ENCODE results near the gene MYCL. TPM values are rescaled to one million over a fixed set of nuclear protein-coding genes. Genes with fewer than 3 reads are reported as not detected.

MYCL gene
- total RNA-seq, 3 donors from 2014 or later = 4.2 to 17.2 (median 9.4) TPM

DNA sequence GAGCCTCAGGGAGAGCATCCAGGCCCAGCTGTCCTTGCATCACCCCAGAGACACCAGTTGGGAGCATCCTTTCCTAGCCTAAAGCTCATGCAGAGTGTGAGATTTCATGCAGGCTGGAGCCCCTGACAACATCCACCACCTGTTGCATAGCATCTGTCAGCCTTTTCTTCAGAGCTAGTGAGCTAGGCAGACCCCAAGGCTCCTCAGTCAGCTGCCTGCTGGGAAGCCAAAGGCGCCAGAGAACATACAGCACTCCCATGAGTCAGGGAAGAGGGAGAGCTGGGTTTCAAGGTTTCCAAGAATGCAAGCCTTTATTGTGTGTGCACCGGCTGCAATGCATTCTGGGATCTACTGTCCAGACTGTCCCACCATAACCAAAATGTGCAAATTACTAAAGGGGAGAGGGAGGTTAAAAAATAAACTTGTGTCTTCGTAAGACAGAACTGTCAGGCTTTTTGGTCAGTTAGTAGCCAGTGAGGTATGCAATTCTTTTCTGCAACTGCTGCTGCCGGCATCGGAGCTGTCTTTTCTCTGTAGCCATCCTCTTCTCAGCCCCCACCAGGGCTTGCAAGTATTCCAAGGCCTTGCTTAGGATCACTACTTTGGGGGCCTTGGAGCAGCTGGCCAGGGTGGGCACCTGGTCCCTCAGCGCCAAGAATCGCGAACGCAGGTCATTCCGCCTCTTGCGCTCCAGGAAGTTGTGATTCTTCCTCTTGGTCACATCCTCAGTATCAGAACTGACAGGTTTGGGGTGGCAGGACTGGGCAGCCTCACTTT lies 4.6 kb downstream of the MYCL start:
- H3K9me3 ChIP-seq = no peaks in the 10 kb centered on the region
- no peaks in the 10 kb centered on the region for H3K36me3 ChIP-seq (ENCODE audit: low read depth)
- intact Hi-C loops (cut with DNase I, micrococcal nuclease) = no loop called here
- peaks cover 18% of the 10 kb centered on the region for H3K4me1 ChIP-seq (ENCODE audit: low read depth)
- DNase-seq (no peak), ATAC-seq (no peak)
- TF ChIP-seq, protein P1, sequence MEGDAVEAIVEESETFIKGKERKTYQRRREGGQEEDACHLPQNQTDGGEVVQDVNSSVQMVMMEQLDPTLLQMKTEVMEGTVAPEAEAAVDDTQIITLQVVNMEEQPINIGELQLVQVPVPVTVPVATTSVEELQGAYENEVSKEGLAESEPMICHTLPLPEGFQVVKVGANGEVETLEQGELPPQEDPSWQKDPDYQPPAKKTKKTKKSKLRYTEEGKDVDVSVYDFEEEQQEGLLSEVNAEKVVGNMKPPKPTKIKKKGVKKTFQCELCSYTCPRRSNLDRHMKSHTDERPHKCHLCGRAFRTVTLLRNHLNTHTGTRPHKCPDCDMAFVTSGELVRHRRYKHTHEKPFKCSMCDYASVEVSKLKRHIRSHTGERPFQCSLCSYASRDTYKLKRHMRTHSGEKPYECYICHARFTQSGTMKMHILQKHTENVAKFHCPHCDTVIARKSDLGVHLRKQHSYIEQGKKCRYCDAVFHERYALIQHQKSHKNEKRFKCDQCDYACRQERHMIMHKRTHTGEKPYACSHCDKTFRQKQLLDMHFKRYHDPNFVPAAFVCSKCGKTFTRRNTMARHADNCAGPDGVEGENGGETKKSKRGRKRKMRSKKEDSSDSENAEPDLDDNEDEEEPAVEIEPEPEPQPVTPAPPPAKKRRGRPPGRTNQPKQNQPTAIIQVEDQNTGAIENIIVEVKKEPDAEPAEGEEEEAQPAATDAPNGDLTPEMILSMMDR (IDR thresholded peaks at IDR 0.05) = no peak
- no peak overlapping the region for H3K4me3 ChIP-seq

DNA sequence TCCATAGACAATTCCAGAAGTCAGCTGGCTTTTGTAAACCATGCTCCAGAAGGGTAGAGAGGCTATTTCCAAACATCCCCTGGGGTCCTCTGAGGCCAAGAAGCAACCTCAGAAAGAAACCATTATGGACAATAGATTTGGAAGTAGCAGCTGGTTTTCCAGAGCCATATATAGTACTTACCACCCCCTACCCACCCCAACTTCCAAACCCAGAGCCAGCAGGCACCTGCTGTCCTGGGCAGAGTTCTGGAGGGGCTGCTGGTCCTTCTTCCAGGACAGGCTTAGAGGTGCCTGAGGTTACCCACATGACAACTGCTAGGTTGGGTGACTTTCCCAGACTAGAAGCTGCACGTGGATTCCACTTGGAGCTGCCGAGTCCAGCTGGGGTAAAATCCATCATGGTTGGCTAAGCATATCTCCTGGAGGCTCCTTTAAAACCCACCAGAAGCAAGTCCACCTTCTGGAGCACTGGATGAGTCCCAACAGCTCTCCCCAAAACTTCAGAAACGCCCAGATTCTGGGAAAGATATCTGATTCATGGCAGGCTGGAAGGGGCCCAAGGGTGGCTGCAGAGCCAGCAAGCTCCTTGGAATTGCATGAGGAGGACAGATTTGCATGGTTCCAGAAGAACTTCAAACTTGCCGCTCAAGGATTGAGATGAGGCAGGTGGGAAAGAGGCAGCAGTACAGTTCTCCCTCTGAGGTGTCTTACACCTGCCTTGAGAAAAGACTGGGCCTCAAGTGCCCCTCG lies 5.8 kb downstream of the MYCL start:
- TF ChIP-seq, protein P1 (IDR thresholded peaks at IDR 0.05) = no peak
- intact Hi-C loops (cut with DNase I, micrococcal nuclease) = no loop called here
- DNase-seq (no peak), ATAC-seq (no peak)
- H3K9me3 ChIP-seq = no peaks in the 10 kb centered on the region
- H3K4me3 ChIP-seq = no peak overlapping the region
- no peaks in the 10 kb centered on the region for H3K36me3 ChIP-seq (ENCODE audit: low read depth)
- H3K4me1 ChIP-seq (ENCODE audit: low read depth) = peaks cover 11% of the 10 kb centered on the region

DNA sequence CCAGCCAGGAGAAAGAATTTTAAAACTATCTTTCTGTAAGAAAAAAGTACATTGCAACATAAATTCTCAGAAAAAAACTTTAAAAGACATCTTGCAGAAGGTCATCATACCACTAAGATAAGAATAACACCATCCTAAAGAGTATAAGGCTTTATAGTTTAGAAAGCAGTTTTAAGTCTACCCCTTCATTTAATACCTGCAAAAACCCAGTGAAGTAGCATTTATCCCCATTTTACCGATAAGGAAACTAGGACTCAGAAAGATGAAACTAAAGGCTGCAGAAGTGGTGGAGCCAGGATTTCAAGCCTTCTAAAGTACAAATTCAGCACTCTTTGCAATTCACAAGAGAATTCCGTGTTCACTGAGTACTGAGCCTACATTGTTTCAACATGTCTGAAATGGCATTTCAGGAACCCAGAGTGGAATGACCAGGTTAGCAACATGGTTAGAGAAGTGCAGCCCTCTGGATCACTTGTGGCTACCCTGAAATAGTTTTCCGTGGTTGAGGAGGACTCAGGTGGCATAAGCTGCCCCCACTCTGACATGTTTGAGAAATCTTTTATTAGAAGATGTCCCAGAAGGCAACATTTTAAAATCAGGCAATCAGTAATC lies 6.7 kb downstream of the MYCL start:
- H3K4me1 ChIP-seq (ENCODE audit: low read depth) = peaks cover 6% of the 10 kb centered on the region

DNA sequence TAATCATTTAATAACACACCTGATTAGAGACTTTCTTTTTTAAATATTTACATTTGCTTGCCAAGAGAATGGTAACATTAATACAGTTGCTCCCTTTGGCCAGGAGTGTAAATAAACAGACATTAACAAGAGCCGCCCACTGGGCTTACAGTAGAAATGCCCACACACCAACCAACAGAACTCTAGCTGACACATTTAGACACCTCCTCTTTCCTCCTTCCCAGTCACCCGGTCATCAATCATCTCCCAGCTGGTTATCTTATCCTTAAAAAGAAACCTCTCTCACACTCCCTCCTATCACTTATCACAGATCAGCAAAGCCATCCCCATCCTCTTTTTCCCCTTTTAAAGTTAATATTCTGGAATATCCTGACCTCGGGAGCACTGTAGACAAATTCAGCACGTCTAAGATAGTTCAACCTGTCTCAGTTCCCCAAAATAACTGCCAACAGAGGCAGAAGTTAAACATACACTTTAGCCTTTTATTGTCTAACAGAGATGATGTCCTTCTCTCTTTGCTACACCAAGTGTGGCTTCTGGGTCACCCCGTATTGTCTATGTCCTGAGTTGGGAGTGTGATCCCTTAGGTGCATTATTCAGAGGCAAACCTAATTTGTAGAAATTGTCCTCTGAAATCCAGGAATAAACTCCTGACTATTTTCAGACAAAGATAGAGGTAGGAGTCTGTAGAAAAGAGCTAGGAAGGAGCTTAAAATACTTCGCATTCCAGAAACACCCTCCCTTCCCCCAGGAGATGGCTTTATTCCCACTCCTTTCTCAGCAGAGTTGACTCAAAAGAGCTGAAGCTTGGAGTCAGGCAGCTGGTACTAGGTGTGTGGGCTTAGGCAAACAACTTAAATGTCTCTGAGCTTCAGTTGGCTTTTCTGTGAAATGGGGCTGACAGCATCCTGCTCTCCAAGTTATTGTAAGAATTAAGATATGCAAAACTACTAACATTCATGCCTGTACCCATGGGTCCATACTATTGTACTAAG lies 8.8 kb downstream of the MYCL start:
- Histone ChIP-seq H3K9me3 (no peaks in the 10 kb centered on the region), H3K4me1 (ENCODE audit: low read depth) (no peaks in the 10 kb centered on the region), H3K36me3 (ENCODE audit: low read depth) (no peaks in the 10 kb centered on the region), H3K4me3 (no peak overlapping the region)
- intact Hi-C loops (cut with DNase I, micrococcal nuclease) = no loop called here
- DNase-seq (no peak), ATAC-seq (peak; percentile 47)
- TF ChIP-seq, protein P1 (IDR thresholded peaks at IDR 0.05) = no peak

More for the DNA sequence above, 6.7 kb downstream of the MYCL start:
- no peaks in the 10 kb centered on the region for H3K9me3 ChIP-seq
- ATAC-seq (no peak), DNase-seq (no peak)
- intact Hi-C loops (cut with DNase I, micrococcal nuclease) = no loop called here
- H3K36me3 ChIP-seq (ENCODE audit: low read depth) = no peaks in the 10 kb centered on the region
- TF ChIP-seq, protein P1 (IDR thresholded peaks at IDR 0.05) = no peak
- no peak overlapping the region for H3K4me3 ChIP-seq

DNA sequence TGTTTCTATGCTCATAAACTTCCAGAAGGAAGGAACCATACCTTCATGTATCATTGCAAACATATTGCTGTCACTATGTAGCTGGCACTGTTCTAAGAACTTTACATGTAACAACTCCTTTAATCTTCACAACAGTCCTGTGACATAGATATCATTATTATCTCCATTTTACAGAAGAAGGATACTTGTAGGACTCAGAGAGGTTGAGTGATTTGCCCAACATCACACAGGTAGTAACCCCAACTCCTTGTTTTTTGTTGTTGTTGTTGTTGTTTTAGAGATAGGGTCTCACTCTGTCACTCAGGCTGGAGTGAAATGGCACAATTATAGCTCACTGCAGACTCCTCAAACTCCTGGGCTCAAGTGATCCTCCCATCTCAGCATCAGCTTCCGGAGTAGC lies 10.8 kb downstream of the MYCL start:
- H3K4me1 ChIP-seq (ENCODE audit: low read depth) = no peaks in the 10 kb centered on the region
- no peaks in the 10 kb centered on the region for H3K36me3 ChIP-seq (ENCODE audit: low read depth)
- TF ChIP-seq, protein P1 (IDR thresholded peaks at IDR 0.05) = no peak
- no peaks in the 10 kb centered on the region for H3K9me3 ChIP-seq
- intact Hi-C loops (cut with DNase I, micrococcal nuclease) = no loop called here
- DNase-seq (no peak), ATAC-seq (no peak)
- H3K4me3 ChIP-seq = no peak overlapping the region
